Adipose tissue (tissue), 3 donors: ENCODE data around the gene CTBP1. TPM values are rescaled to one million over a fixed set of nuclear protein-coding genes. Genes with fewer than 3 reads are reported as not detected.

Source experiments
- H3K27ac ChIP-seq: one replicate; pipeline ENCODE4 v1.5.1; 2013; ENCODE audit warnings: low read depth, low read length
- WGBS, 3 donors: extraction: QIAGEN DNeasy Blood & Tissue Kit; methylation state at CpG; one replicate each; pipeline ENCODE4 v1.1.7; 2013; 5-methylcytosine and 5-hydroxymethylcytosine counted together
- polyA plus RNA-seq, 3 donors: library from polyadenylated mRNA; stranded (reverse); fragments of 200-250 nt; gene quantifications; one replicate each; pipeline ENCODE4 v1.2.3, GENCODE V29; 2013
- donor health status: healthy with polysubstance abuse.
- donor health status: Bipolar disorder and iron deficiency.
- donor health status: healthy.

CTBP1 gene
- polyA plus RNA-seq, 3 donors: 102 to 144 (median 109) TPM

DNA sequence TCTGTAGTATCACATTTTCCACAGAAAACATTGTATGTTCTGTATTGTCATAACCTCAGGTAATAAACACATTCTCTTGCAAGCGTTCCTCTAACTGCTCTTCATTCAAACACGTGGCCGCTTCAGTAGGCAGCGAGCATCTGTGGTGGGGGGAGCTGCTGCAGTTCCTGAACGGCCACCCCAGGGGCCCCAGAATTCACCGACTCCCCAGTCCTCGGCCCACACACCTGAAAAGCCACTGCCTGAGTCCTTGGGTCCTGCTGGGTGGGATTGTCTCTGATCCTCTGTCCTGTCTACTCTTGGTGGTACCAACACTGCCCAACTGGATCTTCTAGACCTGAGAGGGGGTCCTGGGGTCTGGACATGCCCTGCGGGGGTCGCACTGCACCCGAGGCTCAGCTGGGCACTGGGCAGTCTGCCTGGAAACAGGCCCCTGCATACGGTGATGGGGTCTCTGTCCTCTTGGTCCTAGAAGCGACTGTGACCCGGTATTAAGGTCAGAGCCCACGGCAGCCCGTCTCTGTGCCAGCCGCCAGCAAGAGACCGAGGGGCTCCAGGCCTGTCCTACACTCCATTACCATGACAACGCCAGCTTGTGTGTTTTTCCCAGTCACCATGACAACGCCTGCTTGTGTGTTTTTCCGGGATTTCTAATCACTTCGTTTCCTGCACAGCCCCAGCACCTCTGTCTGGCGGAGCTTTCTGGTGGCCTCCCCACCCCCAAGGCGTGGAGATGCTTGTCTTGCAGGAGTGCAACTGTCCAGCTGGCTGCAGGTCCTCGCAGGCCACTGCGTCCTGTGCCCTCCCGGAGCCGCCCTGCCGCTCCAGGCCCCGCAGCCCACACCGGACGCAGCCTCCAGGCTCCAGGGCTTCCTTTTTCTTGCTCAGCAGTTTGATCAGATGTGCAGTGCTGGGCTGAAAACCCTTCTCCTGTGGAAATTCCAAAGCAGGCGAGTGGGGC, 16.0 kb downstream of the CTBP1 start:
- no peak overlapping the region for H3K27ac ChIP-seq
- WGBS, 3 donors: 77 to 85% (median 78%) methylated on average over 30 to 32 of the region's 32 CpGs

DNA sequence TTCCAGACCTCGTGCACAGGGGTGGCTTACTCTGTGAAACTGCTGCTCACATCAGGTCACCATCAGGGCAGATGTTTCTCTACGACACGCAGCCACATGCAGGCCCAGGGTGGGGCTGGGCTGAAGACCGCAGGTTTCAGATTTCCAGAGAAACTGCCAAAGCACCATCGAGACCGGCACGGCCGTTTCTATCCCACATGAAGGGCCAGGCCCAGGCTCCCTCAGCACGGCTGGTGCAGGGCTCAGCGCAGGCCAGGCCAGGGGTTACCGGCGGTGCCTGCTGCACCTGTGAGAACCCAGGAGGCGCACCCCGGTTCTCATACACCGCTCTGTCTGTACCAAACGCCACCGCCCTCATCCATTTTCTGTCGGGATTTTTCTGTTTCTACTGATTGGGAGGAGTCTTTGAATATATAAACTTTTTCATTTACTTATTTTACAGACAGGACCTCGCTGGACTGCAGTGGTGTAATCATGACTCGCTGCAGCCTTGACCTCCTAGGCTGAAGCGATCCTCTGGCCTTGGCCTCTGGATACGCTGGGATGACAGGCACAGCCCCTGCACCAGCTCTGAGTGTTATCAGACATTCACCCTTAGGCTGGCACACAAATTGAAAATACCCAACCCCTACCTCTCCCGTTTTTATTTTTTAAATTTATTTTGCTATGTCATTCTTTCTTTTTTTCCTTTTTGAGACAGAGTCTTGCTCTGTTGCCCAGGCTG, 17.1 kb downstream of the CTBP1 start:
- no peak overlapping the region for H3K27ac ChIP-seq
- WGBS, 3 donors: 85 to 86% (median 86%) methylated on average over 21 to 23 of the region's 23 CpGs

DNA sequence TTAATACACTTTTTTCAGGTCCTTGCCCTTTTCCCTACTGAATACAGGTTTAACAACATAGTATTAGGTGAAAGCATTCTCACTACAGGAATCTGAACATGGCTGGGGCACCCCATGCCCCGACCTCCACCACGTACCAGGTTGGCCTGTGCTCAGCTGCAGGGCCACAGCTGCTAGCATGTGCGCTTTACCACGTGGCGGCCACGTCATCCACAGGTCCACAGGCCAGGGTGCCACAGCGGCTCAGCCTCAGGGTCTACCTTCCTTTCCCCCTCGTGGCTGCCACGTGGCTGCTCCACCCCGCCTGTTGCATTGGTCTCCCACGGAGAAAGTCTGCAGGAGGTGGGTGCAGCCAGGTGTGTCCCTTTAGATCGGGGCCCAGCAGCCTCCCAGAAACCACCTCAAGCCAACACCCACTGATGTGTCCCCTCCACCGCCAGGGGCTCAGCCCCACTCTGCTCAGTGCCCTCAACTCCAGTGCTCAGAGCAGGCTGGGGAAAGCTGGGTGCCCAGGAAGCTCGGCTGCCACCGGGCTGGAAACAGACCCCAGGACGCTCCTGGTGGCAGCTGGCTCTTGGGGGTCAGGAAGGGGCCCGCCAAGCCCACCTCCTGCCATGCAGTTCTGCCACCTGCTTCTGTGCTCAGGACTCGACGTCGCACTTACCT, 17.8 kb downstream of the CTBP1 start:
- 94 to 95% (median 95%) methylated on average over 20 of the region's 20 CpGs for whole genome bisulfite sequencing, 3 donors
- no peak overlapping the region for H3K27ac ChIP-seq

DNA sequence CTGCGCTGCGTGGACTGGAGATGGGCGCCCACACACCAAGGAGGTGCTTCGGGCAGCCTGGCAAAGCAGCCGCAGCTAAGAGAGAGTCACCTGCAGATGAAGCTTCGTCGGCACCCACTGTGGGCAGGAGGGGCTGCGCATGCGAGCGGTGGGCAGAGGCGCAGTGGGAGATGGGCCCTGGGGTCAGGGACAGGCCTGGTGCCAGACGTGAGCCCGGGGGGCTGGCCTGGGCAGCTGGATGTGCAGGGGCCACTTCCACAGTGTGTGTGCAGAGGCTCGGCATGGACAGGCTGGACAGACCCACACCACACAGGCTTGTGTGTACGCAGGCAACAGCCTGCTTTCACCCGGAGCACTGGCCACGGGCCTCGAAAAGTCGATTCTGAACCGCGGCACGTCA, 18.6 kb downstream of the CTBP1 start:
- no peak overlapping the region for H3K27ac ChIP-seq
- WGBS, 3 donors: 95 to 98% (median 97%) methylated on average over 22 of the region's 22 CpGs

DNA sequence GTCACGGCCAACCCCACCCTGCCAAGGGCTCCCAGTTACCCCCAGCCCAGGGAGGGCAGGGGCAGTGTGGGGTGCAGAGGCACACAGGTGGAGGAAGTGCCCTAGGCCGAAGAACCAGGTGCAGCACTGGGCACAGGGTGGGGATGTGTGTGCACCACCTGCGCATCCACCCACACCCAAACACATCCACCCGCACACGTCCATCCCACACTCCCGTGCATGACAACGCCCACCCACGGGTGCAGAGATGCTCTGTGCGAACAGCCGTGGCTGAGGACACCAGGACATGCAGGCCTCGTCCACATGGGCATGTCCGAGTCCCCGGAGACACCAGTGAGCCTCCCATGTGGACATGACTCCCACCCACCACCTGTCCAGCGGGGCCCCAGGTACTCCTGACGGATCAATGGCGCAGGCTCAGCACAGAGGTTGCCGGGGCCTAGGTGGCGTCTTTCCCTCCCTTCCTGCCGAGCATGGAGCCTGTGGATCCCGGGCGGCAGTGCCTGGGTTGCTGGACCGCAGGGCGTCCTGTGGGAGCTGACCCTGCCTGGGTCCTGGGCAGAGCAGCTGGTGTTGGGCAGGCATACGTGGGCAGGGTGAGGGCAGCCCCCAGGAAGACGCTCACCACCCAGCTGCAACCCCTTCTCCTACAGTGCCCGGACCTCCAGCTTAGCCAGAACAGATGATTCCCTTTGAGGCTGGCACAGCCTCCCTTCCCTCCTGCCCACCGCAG, 19.6 kb downstream of the CTBP1 start:
- WGBS, 3 donors: 92 to 95% (median 94%) methylated on average over 26 to 27 of the region's 27 CpGs
- no peak overlapping the region for H3K27ac ChIP-seq

DNA sequence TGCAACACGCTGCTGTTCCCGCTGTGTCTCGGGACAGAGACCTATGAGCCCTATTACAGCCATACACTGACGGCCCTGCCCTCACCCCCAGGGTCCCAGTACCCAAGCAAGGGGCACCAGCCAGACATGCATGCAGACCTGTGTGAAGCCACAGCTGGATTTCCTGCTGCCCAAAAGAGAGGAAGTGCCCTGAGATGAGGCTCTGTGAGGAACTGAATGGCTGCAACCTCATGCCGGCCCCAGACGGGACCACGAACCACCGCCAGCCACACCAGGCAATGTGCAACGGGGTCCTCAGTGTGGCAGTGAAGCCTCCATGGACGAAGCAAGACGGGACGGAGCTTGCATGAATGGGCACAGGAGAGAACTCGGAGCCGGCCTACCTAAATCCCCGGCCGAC, 21.1 kb downstream of the CTBP1 start:
- WGBS, 3 donors: 70 to 91% (median 76%) methylated on average over 16 of the region's 16 CpGs
- H3K27ac ChIP-seq: no peak overlapping the region

DNA sequence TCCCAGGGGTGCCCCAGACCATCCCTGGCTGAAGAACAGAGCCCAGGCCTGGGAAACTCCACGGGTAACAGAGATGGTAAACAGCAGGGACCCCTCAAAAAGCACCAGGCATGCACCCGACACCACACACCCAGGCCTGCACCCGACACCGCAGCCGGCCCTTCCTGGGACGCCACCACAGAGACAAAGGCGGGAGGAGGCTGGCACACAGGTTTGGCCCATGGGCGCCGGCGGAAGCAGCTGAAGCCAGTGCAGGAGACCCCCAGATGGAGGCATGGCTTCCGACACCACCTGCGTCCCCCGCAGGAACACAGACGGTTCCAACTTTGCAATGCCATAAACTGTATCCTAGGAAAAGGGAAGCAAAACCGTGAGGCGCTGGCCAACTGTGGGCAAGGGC, 22.3 kb downstream of the CTBP1 start:
- 82 to 88% (median 84%) methylated on average over 16 of the region's 16 CpGs for WGBS, 3 donors
- no peak overlapping the region for H3K27ac ChIP-seq

DNA sequence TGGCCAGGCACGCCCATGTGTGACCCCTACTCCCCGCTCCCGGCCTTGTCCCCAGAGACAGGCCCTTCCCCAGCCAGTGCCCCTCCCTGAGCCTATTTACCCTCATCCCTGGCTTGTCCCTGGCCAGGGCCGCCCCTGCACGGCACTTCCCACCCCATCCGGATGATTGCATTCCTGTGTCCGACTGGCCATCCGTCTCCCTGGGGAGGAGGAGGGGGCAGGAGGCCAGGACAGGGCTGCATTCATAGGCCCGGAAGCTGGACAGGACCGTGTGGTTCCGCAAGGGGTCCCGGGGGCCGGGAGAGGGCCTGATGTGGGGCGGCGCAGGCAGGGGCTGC, 22.8 kb downstream of the CTBP1 start:
- H3K27ac ChIP-seq: no peak overlapping the region

DNA sequence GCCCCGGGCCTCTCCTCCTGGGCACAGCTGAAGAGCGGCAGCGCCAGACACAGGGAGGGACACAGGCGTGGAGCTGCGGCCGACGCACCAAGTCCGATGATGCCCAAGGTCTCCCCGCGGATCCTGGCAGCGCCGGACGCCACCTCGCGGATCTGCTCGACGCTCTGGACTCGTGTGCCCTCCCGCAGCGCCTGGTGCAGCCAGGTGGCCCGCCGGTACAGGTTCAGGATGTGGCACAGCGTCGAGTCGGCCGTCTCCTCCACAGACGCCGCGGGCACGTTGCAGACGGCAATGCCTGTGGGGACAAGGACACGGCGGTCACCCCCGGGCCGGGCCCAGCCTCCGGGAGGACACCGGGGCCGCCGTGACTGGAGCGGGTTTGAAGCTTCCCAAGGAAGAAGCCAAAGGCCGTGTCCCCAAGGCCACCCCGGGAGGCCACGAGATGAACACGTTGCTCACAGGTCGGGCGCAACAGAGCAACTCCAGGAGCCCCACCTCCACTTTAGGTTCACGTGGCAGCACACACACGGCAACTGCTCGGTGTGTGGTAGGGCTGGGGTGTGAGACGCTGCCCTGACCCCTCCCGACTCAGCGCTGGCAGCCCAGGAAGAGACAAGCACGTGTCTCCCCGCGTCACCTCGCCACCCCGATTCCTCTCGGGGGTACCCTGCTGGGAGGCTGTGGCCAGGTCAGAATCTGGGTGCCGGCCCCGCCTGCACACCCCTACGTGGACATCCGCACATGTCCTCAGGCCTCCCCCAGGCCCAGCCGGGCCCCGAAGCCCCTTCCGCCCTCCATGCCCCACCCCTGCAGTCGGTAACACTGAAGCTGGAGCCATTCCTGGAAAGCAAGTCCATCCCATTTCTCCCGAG, 23.4 kb downstream of the CTBP1 start:
- WGBS, 3 donors: 84 to 91% (median 85%) methylated on average over 58 to 67 of the region's 67 CpGs
- H3K27ac ChIP-seq: no peak overlapping the region

More for the DNA sequence above, 22.8 kb downstream of the CTBP1 start:
- WGBS, 3 donors: 44 to 70% (median 60%) methylated on average over 15 of the region's 15 CpGs

DNA sequence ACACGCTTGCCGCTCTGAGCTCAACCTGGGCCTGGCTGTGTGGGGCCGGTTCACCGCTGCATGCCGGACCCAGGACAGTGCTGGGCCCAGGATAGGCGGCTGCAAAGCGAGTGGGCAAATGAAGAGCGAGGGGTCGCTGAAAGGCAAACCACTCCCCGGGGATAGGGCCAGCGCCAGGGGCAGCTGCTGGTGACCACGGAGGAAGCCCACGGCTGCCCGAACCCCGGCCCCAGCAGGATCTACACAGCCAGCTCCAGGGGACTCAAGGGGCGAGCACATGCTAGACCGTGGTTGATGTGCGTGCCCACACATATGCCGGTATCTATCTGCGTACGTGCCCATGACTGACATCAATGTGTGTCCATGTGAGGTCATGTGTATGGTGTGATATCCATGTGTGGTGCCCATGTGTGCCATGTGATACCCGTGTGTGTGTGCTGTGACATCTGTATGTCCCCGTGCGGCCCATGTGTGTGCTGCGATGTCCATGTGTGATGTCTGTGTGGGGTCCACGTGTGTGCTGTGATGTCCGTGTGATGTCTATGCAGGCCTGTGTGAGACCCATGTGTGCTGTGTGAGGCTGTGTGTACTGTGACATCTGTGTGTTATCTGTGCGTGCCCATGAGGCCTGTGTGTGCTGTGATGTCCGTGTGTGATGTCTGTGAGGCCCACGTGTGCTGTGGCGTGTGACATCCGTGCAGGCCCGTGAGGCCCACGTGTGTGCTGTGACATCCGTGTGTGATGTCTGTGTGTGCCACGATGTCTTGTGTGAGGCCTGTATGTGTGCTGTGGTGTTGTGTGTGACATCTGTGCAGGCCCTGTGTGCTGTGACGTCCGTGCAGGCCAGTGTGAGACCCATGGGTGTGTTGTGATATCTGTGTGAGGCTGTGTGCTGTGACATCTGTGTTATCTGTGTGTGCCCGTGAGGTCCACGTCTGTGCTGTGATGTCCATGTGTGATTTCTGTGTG, 24.8 kb downstream of the CTBP1 start:
- WGBS, 3 donors: 95 to 96% (median 95%) methylated on average over 40 of the region's 40 CpGs
- H3K27ac ChIP-seq: no peak overlapping the region

DNA sequence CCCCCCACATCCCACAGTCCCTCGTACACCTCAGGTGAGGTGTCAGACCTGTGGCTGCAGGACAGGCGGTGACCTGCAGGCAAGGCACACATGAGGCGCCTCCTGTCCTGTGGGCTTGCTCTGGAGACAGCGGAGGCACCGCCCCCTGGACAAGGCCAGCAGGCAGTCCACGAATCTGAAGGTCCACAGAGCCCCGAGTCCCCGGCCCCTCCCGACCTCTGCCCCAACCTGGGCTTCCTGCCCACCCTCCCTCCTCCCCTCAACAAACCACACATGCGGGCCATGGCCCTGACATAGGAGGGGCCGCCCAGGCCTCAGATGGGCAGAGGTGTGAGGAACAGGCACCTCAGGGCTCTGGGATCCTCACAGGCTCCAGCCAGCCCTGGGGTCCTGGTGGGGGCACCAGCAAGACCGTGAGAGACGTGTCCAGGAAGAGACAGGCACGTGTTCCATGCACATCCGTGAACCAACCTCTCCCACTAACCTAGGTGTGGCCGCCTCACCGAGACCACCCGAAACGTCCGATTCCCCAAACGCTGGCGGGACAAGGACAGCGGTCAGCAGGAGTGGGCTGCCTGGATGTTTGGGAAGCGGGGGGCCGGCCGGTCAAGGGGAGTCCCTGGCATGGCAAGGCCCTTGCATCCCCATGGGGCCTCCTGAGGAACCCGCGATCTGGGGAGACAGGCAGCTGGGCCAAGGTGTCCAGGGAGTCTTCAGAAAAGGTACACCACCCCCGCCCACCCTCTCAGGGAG, 25.8 kb downstream of the CTBP1 start:
- WGBS, 3 donors: 85 to 92% (median 89%) methylated on average over 27 to 29 of the region's 29 CpGs
- no peak overlapping the region for H3K27ac ChIP-seq

DNA sequence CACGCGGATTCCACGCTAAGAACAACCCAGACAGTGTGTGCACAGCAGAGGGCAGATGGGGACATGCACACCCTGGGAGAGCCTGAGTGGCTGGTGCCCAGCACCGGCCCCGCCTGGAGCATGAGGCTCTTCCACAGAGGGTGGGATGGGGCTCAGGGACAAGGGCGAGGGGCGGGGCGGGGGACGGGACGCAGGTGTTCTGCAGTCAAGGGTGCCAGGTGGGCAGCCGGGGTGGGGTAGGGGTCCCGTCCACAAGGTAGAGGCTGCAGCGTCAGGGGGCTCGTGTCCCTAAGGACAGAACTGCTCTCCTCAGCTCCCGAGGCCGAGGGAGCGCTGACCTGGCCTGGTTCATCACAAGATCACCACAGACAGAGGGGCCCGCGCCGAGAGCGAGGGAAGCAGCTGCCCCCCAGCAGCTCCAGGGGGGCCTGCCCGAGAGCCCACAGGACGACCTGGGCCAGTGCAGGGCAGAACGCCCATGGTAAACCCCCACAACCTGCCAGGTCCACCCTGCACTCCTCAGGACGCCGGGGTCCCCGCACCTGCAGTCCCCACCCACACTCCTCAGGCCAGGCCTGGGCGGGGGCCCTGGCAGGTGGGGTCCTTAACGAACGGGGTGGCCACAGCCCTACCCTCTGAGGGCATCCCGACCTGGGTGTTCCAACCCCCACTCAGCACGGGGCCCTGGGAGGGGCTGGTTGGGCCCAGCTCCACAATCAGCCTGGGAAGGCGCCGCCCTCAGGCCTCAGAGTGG, 26.7 kb downstream of the CTBP1 start:
- H3K27ac ChIP-seq: no peak overlapping the region
- WGBS, 3 donors: 90 to 93% (median 91%) methylated on average over 31 to 34 of the region's 34 CpGs

DNA sequence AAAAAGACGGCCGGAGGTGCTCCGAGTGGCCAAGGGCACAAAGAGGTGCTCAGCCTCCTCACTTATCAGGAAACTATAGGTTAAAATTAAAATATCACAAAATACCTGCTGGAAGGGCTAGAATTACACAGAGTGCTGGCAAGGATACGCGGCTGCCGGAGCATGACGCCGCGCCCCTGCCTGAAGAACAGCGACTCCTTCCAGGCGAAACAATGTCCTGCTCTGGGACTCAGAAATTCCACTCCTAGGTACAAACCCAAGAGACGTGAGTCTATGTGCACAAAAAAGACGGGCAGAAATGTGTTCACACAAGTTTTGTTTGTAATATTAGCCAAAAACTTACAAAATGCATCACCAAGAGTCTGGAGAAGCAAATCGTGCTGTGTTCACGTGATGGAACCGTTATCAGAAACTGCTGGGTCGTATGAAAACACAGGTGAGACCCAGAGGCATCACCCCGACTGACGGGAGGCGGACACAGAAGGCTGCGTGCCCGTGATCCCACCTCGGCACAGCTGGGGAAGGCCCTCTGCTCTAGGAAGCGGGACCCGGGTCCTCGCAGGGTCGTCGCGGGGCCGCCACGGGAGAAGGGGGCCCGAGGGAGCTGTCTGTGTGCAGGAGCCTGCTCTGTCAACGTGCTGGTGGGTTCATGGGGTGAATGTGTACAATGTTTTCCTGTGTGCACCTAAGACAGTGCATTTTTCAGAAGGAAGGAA, 27.6 kb downstream of the CTBP1 start:
- no peak overlapping the region for H3K27ac ChIP-seq
- WGBS, 3 donors: 87 to 91% (median 90%) methylated on average over 33 of the region's 33 CpGs

DNA sequence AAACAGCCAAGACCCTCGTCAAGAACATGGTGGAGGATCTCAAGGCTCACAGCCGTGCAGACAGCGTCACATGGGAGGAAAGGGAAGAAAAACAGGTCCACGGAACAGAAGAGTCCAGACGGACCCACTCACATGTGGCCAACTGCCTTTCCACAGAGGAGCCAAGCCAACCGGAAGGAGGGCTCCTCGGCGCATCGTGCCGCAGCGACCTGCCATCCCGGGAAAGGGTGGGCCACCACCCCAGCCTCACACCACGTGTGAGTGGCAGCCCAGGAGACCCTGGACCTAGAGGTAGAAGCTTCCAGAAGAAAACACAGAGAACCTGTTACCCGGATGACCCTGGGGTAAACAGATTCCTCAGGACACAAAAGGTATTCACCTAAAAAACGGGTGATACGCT, 28.4 kb downstream of the CTBP1 start:
- 90 to 94% (median 93%) methylated on average over 16 of the region's 16 CpGs for whole genome bisulfite sequencing, 3 donors
- H3K27ac ChIP-seq: no peak overlapping the region

DNA sequence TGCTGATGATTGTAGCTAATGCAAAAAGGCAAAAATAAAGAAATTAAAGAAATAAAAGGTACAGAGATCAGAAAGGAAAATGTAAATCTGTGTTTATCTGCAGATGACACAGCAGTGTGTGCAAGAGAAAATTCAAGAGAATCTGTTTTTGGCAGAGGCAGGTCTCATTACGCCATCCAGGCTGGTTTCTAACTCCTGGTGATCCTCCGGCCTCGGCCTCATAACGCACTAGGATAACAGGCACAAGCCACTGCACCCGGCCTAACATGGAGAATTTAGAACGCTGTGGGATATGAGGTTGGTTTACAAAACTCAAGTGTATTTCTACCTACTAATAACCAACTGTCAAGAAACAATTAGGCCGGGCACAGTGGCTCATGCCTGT, 29.4 kb downstream of the CTBP1 start:
- no peak overlapping the region for H3K27ac ChIP-seq
- WGBS, 3 donors: 73 to 97% (median 76%) methylated on average over 7 of the region's 7 CpGs
